Tibial nerve (tissue), 4 donors: ENCODE data around the gene HOXB8.

Experiments used
- EP300 ChIP-seq, 2 donors: sonication (generic); formaldehyde crosslinking; IDR thresholded peaks; one replicate each; pipeline ENCODE4 v1.6.1; 2017; ENCODE audit warnings: antibody characterized with exemption in 2 of 2, mild to moderate bottlenecking in 1 of 2
- POLR2A ChIP-seq, 2 donors: fragments of 450-650 bp; IDR thresholded peaks; one replicate each; pipeline ENCODE4 v1.6.1; 2017; ENCODE audit warnings: antibody characterized with exemption in 2 of 2, mild to moderate bottlenecking in 2 of 2, moderate library complexity in 2 of 2
- TF ChIP-seq, protein P1 (sequence below), 5 experiments: fragments of 200-600 bp in 3 of 5; fragments of 450-650 bp in 2 of 5; sonication (generic) in 3 of 5; IDR thresholded peaks; one replicate each; pipeline ENCODE4 v1.5.1; 2016 to 2019; ENCODE audit warnings: antibody characterized with exemption in 5 of 5, mild to moderate bottlenecking in 3 of 5, moderate library complexity in 2 of 5

GRCh38 chr17:48620461-48621139 is 5.5 kb upstream of the HOXB8 start:
- TF ChIP-seq POLR2A (IDR thresholded peaks at IDR 0.05) (no peak), EP300 (IDR thresholded peaks at IDR 0.05) (no peak)
- TF ChIP-seq, protein P1, sequence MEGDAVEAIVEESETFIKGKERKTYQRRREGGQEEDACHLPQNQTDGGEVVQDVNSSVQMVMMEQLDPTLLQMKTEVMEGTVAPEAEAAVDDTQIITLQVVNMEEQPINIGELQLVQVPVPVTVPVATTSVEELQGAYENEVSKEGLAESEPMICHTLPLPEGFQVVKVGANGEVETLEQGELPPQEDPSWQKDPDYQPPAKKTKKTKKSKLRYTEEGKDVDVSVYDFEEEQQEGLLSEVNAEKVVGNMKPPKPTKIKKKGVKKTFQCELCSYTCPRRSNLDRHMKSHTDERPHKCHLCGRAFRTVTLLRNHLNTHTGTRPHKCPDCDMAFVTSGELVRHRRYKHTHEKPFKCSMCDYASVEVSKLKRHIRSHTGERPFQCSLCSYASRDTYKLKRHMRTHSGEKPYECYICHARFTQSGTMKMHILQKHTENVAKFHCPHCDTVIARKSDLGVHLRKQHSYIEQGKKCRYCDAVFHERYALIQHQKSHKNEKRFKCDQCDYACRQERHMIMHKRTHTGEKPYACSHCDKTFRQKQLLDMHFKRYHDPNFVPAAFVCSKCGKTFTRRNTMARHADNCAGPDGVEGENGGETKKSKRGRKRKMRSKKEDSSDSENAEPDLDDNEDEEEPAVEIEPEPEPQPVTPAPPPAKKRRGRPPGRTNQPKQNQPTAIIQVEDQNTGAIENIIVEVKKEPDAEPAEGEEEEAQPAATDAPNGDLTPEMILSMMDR (IDR thresholded peaks at IDR 0.05): no peak
